ENCODE results near the gene TRNP1. TPM values are rescaled to one million over a fixed set of nuclear protein-coding genes. Genes with fewer than 3 reads are reported as not detected.

Gene TRNP1
- total and polyA plus RNA-seq, 4 donors: 0.97 to 10.0 (median 2.4) TPM

DNA sequence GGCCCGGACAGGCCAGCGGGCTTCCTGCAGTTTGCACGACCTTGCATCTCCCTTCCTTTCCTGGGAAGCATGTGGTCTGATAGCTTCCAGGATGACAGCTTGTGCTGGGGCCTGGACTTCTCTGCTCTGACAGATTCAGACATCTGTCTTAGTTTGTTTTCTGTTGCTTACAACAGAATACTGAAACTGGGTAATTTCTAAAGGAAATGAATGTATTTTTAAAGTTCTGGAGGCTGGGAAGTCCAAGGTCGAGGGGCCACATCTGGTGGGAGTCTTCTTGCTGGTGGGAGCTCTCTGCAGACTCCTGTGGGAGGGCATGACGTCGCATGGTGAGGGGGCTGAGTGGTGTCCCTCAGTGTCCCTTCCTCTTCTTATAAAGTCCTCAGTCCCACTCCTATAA lies 54.4 kb downstream of the TRNP1 start:
- WGBS: 84% methylated on average over 6 of the region's 6 CpGs

DNA sequence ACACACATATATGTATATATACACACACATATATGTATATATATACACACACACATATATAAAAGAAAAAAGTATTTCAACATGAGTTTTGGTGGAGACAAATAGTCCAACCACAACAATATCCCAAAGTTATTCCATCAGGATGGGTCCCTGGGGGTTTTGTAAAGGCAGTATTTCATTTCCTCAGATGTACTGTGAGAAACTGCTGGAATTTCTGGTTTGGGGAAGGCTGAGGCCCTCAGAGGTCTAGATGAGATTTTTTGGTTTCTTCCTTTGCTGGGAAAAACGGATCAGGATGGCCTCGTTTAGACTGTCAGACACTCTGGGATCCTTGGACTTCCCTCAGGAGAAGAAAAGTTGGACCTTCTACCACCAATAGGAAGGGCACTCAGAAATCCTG lies 55.6 kb downstream of the TRNP1 start:
- no peak overlapping the region for H3K9ac ChIP-seq (ENCODE audit: low read depth in 1 of 2, low read length in 2 of 2)
- 76% methylated on average over 2 of the region's 2 CpGs for WGBS
- H3K4me3 ChIP-seq (ENCODE audit: low read depth in 1 of 3, low read length in 3 of 3): no peak overlapping the region
- no peak for DNase-seq (ENCODE audit: low spot score)
- TF ChIP-seq TAF1 (conservative IDR thresholded peaks at IDR 0.05) (no peak), HNF4A (conservative IDR thresholded peaks at IDR 0.05) (no peak), SP1 (IDR thresholded peaks at IDR 0.05) (no peak), RXRA (IDR thresholded peaks at IDR 0.05) (no peak), RAD21 (IDR thresholded peaks at IDR 0.05) (no peak), NR2F2 (IDR thresholded peaks at IDR 0.05) (no peak), YY1 (IDR thresholded peaks at IDR 0.05) (no peak), GABPA (IDR thresholded peaks at IDR 0.05 in 1 of 2, conservative IDR thresholded peaks at IDR 0.05 in 1 of 2) (no peak), FOXA2 (IDR thresholded peaks at IDR 0.05) (no peak), JUND (IDR thresholded peaks at IDR 0.05) (no peak)
- TF ChIP-seq, protein P1, sequence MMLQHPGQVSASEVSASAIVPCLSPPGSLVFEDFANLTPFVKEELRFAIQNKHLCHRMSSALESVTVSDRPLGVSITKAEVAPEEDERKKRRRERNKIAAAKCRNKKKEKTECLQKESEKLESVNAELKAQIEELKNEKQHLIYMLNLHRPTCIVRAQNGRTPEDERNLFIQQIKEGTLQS (IDR thresholded peaks at IDR 0.05): no peak
- TF ChIP-seq, protein P2, sequence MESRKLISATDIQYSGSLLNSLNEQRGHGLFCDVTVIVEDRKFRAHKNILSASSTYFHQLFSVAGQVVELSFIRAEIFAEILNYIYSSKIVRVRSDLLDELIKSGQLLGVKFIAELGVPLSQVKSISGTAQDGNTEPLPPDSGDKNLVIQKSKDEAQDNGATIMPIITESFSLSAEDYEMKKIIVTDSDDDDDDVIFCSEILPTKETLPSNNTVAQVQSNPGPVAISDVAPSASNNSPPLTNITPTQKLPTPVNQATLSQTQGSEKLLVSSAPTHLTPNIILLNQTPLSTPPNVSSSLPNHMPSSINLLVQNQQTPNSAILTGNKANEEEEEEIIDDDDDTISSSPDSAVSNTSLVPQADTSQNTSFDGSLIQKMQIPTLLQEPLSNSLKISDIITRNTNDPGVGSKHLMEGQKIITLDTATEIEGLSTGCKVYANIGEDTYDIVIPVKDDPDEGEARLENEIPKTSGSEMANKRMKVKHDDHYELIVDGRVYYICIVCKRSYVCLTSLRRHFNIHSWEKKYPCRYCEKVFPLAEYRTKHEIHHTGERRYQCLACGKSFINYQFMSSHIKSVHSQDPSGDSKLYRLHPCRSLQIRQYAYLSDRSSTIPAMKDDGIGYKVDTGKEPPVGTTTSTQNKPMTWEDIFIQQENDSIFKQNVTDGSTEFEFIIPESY (IDR thresholded peaks at IDR 0.05): no peak
- TF ChIP-seq, protein P3, sequence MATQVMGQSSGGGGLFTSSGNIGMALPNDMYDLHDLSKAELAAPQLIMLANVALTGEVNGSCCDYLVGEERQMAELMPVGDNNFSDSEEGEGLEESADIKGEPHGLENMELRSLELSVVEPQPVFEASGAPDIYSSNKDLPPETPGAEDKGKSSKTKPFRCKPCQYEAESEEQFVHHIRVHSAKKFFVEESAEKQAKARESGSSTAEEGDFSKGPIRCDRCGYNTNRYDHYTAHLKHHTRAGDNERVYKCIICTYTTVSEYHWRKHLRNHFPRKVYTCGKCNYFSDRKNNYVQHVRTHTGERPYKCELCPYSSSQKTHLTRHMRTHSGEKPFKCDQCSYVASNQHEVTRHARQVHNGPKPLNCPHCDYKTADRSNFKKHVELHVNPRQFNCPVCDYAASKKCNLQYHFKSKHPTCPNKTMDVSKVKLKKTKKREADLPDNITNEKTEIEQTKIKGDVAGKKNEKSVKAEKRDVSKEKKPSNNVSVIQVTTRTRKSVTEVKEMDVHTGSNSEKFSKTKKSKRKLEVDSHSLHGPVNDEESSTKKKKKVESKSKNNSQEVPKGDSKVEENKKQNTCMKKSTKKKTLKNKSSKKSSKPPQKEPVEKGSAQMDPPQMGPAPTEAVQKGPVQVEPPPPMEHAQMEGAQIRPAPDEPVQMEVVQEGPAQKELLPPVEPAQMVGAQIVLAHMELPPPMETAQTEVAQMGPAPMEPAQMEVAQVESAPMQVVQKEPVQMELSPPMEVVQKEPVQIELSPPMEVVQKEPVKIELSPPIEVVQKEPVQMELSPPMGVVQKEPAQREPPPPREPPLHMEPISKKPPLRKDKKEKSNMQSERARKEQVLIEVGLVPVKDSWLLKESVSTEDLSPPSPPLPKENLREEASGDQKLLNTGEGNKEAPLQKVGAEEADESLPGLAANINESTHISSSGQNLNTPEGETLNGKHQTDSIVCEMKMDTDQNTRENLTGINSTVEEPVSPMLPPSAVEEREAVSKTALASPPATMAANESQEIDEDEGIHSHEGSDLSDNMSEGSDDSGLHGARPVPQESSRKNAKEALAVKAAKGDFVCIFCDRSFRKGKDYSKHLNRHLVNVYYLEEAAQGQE (IDR thresholded peaks at IDR 0.05): no peak
- TF ChIP-seq, protein P4, sequence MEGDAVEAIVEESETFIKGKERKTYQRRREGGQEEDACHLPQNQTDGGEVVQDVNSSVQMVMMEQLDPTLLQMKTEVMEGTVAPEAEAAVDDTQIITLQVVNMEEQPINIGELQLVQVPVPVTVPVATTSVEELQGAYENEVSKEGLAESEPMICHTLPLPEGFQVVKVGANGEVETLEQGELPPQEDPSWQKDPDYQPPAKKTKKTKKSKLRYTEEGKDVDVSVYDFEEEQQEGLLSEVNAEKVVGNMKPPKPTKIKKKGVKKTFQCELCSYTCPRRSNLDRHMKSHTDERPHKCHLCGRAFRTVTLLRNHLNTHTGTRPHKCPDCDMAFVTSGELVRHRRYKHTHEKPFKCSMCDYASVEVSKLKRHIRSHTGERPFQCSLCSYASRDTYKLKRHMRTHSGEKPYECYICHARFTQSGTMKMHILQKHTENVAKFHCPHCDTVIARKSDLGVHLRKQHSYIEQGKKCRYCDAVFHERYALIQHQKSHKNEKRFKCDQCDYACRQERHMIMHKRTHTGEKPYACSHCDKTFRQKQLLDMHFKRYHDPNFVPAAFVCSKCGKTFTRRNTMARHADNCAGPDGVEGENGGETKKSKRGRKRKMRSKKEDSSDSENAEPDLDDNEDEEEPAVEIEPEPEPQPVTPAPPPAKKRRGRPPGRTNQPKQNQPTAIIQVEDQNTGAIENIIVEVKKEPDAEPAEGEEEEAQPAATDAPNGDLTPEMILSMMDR (IDR thresholded peaks at IDR 0.05; ENCODE audit: low read depth, low read length, missing input control): no peak
- TF ChIP-seq, protein P5, sequence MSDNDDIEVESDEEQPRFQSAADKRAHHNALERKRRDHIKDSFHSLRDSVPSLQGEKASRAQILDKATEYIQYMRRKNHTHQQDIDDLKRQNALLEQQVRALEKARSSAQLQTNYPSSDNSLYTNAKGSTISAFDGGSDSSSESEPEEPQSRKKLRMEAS (IDR thresholded peaks at IDR 0.05): no peak
- H3K9me3 ChIP-seq (ENCODE audit: control insufficient read depth in 4 of 4, low read length in 3 of 4): no peaks in the 10 kb centered on the region
- no peak overlapping the region for H3K27ac ChIP-seq (ENCODE audit: low read depth in 1 of 2, low read length in 2 of 2)
- peaks cover 0 to 8% (median 6%) of the 10 kb centered on the region in 4 donors for H3K4me1 ChIP-seq (ENCODE audit: control insufficient read depth in 4 of 4, insufficient read depth in 4 of 4, low read length in 3 of 4)
- no peaks in the 10 kb centered on the region for H3K27me3 ChIP-seq (ENCODE audit: control insufficient read depth in 4 of 4, insufficient read depth in 4 of 4, low read length in 3 of 4)
- H3K36me3 ChIP-seq (ENCODE audit: control insufficient read depth in 4 of 4, insufficient read depth in 3 of 4, low read depth in 1 of 4, low read length in 3 of 4): no peaks in the 10 kb centered on the region

More for the DNA sequence above, 54.4 kb downstream of the TRNP1 start:
- H3K4me1 ChIP-seq (ENCODE audit: control insufficient read depth in 4 of 4, insufficient read depth in 4 of 4, low read length in 3 of 4): peaks cover 0 to 8% (median 6%) of the 10 kb centered on the region in 4 donors
- H3K9ac ChIP-seq (ENCODE audit: low read depth in 1 of 2, low read length in 2 of 2): no peak overlapping the region
- no peaks in the 10 kb centered on the region for H3K9me3 ChIP-seq (ENCODE audit: control insufficient read depth in 4 of 4, low read length in 3 of 4)
- no peak for DNase-seq (ENCODE audit: low spot score)
- no peaks in the 10 kb centered on the region for H3K36me3 ChIP-seq (ENCODE audit: control insufficient read depth in 4 of 4, insufficient read depth in 3 of 4, low read depth in 1 of 4, low read length in 3 of 4)
- no peak for TF ChIP-seq NR2F2 (IDR thresholded peaks at IDR 0.05)
- no peak for TF ChIP-seq FOXA1 (IDR thresholded peaks at IDR 0.05)
- TF ChIP-seq GABPA (IDR thresholded peaks at IDR 0.05 in 1 of 2, conservative IDR thresholded peaks at IDR 0.05 in 1 of 2): no peak
- no peak for TF ChIP-seq HNF4G (IDR thresholded peaks at IDR 0.05)
- TF ChIP-seq, protein P2 (IDR thresholded peaks at IDR 0.05): no peak
- no peaks in the 10 kb centered on the region for H3K27me3 ChIP-seq (ENCODE audit: control insufficient read depth in 4 of 4, insufficient read depth in 4 of 4, low read length in 3 of 4)
- no peak overlapping the region for H3K27ac ChIP-seq (ENCODE audit: low read depth in 1 of 2, low read length in 2 of 2)
- H3K4me3 ChIP-seq (ENCODE audit: low read depth in 1 of 3, low read length in 3 of 3): no peak overlapping the region
